ENCODE results near the gene IFTAP. TPM values are rescaled to one million over a fixed set of nuclear protein-coding genes. Genes with fewer than 3 reads are reported as not detected.

Gene IFTAP
- polyA plus RNA-seq, 1 donor from 2014 or later: not detected

DNA sequence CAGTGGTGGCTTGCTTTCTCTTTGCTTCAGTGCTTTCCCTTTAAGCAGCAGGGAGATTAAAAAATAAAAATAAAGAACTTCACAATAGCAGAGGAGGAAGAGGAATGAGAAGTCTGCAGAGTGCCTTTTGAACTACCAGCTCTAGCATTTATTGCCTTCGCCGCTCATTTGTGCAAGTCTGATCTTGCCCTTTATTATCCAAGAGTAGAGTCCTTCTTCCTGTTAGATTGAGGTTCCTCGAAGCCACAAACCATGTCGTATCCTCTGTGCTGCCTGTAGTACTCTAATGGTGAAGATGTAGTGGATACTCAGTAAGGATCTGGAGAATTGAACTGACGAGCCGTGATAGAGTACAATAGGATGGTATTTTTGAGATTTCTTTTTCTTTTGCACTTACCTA is 105.0 kb downstream of the IFTAP start:
- peaks cover 0 to 1% (median 0%) of the 10 kb centered on the region in 3 donors for H3K4me1 Mint-ChIP-seq
- peaks cover 1% of the 10 kb centered on the region for H3K27me3 Mint-ChIP-seq

DNA sequence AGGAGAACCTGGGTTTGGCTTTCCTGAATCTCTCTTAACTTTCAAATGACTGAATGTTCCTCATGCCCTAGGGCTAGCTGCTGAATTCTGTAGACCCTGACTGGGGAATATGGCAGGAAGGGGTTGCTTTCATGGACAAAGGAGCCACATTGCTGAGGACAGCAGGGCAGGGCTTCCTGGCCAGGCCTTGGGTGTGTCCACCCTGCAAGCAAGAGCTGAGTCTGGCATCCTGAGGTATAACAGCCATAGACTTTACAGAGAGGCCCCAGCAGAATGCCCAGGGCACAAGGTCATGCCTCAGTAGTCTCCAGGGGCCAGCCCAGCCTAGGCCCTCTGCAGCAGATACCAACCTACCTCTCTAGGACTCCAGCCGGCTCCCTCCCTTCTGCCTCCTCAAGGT is 105.9 kb downstream of the IFTAP start:
- H3K4me1 Mint-ChIP-seq: peaks cover 0 to 1% (median 0%) of the 10 kb centered on the region in 3 donors
- no peaks in the 10 kb centered on the region for H3K9me3 Mint-ChIP-seq
- no peak overlapping the region for H3K27ac Mint-ChIP-seq
- no peak overlapping the region for H3K4me3 Mint-ChIP-seq
- H3K36me3 Mint-ChIP-seq: no peaks in the 10 kb centered on the region
- peaks cover 1% of the 10 kb centered on the region for H3K27me3 Mint-ChIP-seq

More for the DNA sequence above, 105.0 kb downstream of the IFTAP start:
- Mint-ChIP-seq H3K27ac (no peak overlapping the region), H3K36me3 (no peaks in the 10 kb centered on the region), H3K9me3 (no peaks in the 10 kb centered on the region), H3K4me3 (no peak overlapping the region)

DNA sequence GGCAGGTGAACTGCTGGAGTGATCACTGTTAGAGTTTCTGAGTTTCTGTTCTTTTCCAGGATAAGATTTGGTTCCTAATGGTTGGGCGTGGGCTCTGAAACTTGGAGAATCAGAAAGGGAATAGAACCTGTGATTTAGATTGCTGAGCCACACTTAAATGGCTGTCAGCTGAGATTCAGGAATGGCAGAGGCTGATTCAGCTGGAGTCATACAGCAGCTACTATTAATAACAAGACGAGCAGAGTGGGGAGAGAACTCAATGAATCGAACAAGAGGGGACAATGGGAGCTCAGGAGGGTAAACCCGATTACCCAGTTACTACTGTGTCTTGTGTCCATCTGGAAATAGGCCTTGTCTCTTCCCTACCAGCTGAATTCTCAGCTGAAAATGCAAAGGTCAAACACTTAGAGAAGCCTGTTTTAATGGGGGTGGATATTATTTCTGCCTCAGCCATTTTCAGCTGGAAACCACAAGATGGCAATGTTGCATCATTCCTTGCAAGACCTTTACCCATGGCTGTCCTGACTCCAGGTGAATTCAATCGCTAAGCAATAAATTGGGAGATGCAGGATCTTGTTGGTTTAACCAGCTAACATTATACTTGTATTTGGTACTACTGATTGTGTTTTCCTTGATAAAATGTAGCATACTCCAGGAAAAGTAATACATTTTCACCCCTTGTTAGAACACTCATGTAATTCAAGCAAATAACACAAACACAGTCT is 108.2 kb downstream of the IFTAP start:
- peaks cover 1% of the 10 kb centered on the region for H3K27me3 Mint-ChIP-seq
- H3K9me3 Mint-ChIP-seq: no peaks in the 10 kb centered on the region
- no peaks in the 10 kb centered on the region for H3K36me3 Mint-ChIP-seq
- no peak overlapping the region for H3K4me3 Mint-ChIP-seq
- H3K27ac Mint-ChIP-seq: no peak overlapping the region
- H3K4me1 Mint-ChIP-seq: peaks cover 0 to 1% (median 0%) of the 10 kb centered on the region in 3 donors

DNA sequence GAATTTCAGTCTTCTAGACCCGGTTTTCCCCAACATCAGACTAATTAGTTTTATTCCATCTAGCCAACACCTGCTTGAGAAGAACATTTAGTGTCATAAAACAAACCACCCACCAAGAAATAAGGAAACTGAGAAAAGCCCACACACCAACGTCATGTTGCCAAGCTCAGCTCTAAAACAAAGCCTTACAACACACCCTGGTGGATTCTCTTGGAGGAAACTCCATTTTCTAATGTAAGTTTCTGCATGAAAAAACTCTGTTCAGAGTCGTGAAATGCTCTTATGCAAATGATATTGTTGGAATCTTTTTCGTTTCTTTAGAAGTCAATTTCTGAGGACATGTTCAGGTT is 108.7 kb downstream of the IFTAP start:
- no peak overlapping the region for H3K27ac Mint-ChIP-seq
- no peaks in the 10 kb centered on the region for H3K9me3 Mint-ChIP-seq
- no peak overlapping the region for H3K4me3 Mint-ChIP-seq
- H3K36me3 Mint-ChIP-seq: no peaks in the 10 kb centered on the region
- peaks cover 4% of the 10 kb centered on the region for H3K27me3 Mint-ChIP-seq
- peaks cover 0 to 1% (median 0%) of the 10 kb centered on the region in 3 donors for H3K4me1 Mint-ChIP-seq

Other genes starting within 250 kb of the IFTAP start
- 12.2 TPM for gene TRAF6, start 84.2 kb upstream of the IFTAP start, polyA plus RNA-seq
- 0.06 TPM for gene RAG1, start 26.5 kb upstream of the IFTAP start, polyA plus RNA-seq
- gene RAG2, start 3.7 kb downstream of the IFTAP start, polyA plus RNA-seq: not detected